HepG2 (cell line): ENCODE measurements around the gene RAB39A. TPM values are rescaled to one million over a fixed set of nuclear protein-coding genes. Genes with fewer than 3 reads are reported as not detected.

Experiments used
- GABPA ChIP-seq, 2 experiments: IDR thresholded peaks; 2 replicates each; pipeline ENCODE4 v1.6.1; 2011 to 2016; ENCODE audit warnings: low read depth in 2 of 2, low read length in 1 of 2, missing biosample characterization in 1 of 2, missing genetic modification characterization in 1 of 2
- GABPB1 ChIP-seq: IDR thresholded peaks from 2 replicates; pipeline ENCODE4 v1.6.1; 2016; ENCODE audit warnings: mild to moderate bottlenecking, missing genetic modification reagents, moderate library complexity, missing compliant biosample characterization
- MAF1 ChIP-seq: sonication (generic); formaldehyde crosslinking; IDR thresholded peaks from 2 replicates; pipeline ENCODE4 v1.5.0; 2020; ENCODE audit warnings: missing genetic modification reagents, borderline replicate concordance
- SIN3A ChIP-seq: IDR thresholded peaks from 2 replicates; pipeline ENCODE4 v1.6.1; 2011; ENCODE audit warnings: low read depth, mild to moderate bottlenecking, control low read depth, low read length, borderline replicate concordance
- ZNF235 ChIP-seq: sonication (generic); formaldehyde crosslinking; IDR thresholded peaks from 2 replicates; pipeline ENCODE4 v1.8.1; 2023; ENCODE audit warnings: mild to moderate bottlenecking, missing genetic modification reagents, borderline replicate concordance
- polyA plus RNA-seq, 8 experiments: library from polyadenylated mRNA; depleted of rRNA in 3 of 8; stranded (reverse) in 7 of 8; unstranded in 1 of 8; fragments of >200 nt; fragmentation: Illumina TruSeq in 4 of 8; extraction: Trizol in 4 of 8; gene quantifications; 2 replicates each; pipeline versions ENCODE4 v1.2.1 to v1.2.3, GENCODE V29; 2011 to 2016; ENCODE audit warnings: low read depth in 4 of 8, missing spikeins in 1 of 8, mixed read lengths in 1 of 8; ENCODE audit not compliant: insufficient read depth in 1 of 8
- total RNA-seq, 5 experiments: library from RNA; depleted of rRNA; stranded (reverse); fragments of >200 nt; fragmentation: Illumina TruSeq; extraction: Trizol; gene quantifications; 2 replicates each; pipeline ENCODE4 v1.2.3, GENCODE V29; 2016; ENCODE audit warnings: low read depth in 1 of 5
- TF ChIP-seq, protein P1 (sequence below): sonication (generic); formaldehyde crosslinking; IDR thresholded peaks from 2 replicates; pipeline ENCODE4 v1.4.0; 2020; ENCODE audit warnings: mild to moderate bottlenecking, missing genetic modification reagents
- TF ChIP-seq, protein P2 (sequence below): sonication (generic); formaldehyde crosslinking; conservative IDR thresholded peaks from 2 replicates; pipeline ENCODE4 v1.4.0; 2020; ENCODE audit warnings: mild to moderate bottlenecking, missing genetic modification reagents, moderate library complexity
- TF ChIP-seq, protein P3 (sequence below), 2 experiments: sonication (generic) in 1 of 2; formaldehyde crosslinking in 1 of 2; IDR thresholded peaks; 2 replicates each; pipeline versions ENCODE4 v1.4.0 to v1.6.1; 2016 to 2020; ENCODE audit warnings: borderline replicate concordance in 1 of 2, low read depth in 1 of 2, mild to moderate bottlenecking in 1 of 2, missing genetic modification reagents in 1 of 2

Gene RAB39A
- total and polyA plus RNA-seq, 2 of the 13 experiments (the other 11 are each of a cell fraction or from before 2014, with no cell fraction given) = not detected

DNA sequence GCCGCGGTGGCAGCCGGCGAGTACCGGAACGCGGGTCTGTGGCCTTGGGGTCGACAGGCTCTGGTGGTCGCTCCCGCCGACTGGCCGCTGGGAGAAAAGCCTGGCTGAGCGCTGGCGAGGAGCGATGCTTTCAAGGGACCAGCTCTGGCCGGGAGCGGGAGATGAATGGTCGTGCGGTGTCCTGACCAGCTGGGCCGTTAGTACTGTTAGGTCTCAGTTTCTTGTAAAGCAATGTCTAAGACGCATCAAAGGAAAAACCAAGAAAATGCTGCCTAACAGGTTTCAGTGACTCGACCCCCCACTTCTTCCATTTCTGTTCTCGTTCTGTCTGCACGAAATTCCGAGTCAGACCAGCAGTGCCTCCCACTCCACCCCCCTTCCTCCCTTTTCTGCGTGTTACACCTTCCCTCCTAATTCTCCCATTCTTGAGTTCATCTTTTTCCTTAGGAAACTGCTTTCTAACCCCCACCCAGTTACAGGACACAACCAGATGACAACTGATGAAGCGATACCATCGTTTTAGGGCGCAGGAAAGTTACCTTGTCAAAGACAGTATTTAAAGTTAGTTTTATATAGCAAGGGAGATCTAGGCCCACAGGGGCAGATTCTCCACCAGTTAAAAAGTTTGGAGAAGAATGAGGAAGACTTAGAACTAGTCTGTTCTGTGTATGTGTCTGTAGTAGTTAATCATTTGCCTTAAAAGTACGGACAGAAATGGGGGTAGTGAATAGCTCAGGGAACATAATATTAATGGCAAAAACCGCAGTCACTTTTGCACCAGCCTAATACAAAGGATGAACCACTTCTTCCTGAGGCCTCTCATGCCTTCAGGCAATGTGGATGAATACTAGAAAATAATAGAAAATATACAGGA, 81.5 kb downstream of the RAB39A start (continued):
- TF ChIP-seq, protein P1, sequence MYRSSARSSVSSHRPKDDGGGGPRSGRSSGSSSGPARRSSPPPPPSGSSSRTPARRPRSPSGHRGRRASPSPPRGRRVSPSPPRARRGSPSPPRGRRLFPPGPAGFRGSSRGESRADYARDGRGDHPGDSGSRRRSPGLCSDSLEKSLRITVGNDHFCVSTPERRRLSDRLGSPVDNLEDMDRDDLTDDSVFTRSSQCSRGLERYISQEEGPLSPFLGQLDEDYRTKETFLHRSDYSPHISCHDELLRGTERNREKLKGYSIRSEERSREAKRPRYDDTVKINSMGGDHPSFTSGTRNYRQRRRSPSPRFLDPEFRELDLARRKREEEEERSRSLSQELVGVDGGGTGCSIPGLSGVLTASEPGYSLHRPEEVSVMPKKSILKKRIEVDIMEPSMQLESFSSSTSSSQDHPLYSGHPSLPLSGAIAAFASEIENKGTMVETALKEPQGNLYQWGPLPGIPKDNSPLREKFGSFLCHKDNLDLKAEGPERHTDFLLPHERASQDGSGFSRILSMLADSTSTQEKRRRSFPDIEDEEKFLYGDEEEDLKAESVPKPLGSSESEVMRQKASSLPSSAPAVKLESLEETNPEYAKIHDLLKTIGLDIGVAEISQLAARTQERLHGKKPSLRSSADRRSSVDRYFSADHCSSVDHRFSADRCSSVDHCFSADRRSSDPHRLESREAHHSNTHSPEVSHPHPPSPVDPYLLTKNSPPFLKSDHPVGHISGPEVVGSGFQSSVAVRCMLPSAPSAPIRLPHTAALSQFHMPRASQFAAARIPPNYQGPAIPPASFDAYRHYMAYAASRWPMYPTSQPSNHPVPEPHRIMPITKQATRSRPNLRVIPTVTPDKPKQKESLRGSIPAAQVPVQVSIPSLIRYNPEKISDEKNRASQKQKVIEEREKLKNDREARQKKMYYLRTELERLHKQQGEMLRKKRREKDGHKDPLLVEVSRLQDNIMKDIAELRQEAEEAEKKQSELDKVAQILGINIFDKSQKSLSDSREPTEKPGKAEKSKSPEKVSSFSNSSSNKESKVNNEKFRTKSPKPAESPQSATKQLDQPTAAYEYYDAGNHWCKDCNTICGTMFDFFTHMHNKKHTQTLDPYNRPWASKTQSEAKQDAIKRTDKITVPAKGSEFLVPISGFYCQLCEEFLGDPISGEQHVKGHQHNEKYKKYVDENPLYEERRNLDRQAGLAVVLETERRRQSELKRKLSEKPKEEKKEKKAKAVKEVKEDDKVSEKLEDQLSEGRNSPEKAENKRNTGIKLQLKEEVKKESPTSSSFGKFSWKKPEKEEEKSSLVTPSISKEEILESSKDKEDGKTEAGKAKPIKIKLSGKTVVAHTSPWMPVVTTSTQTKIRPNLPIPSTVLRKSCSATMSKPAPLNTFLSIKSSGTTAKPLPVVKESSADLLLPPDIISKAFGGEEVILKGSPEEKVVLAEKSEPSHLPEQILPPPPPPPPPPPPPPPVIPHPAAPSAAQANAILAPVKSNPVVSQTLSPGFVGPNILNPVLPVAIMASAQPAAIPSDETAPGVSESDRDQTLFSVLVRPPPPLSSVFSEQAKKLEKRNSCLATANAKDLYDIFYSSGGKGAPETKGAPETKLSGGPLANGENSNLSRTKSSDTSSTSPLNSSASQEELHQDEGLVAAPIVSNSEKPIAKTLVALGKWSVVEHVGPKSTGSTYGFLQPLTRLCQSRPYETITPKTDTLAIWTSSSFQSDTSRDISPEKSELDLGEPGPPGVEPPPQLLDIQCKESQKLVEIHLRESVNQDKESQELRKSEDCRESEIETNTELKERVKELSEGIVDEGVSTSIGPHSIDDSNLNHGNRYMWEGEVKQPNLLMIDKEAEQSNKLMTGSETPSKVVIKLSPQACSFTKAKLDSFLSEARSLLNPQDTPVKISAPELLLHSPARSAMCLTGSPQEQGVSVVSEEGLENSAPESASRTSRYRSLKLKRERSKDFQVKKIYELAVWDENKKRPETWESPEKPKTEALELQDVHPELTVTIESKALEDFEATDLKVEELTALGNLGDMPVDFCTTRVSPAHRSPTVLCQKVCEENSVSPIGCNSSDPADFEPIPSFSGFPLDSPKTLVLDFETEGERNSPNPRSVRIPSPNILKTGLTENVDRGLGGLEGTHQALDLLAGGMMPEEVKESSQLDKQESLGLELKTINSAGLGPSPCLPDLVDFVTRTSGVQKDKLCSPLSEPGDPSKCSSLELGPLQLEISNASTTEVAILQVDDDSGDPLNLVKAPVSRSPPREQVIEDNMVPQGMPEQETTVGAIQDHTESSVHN (CRISPR knock-in tag) = no peak
- TF ChIP-seq, protein P2, sequence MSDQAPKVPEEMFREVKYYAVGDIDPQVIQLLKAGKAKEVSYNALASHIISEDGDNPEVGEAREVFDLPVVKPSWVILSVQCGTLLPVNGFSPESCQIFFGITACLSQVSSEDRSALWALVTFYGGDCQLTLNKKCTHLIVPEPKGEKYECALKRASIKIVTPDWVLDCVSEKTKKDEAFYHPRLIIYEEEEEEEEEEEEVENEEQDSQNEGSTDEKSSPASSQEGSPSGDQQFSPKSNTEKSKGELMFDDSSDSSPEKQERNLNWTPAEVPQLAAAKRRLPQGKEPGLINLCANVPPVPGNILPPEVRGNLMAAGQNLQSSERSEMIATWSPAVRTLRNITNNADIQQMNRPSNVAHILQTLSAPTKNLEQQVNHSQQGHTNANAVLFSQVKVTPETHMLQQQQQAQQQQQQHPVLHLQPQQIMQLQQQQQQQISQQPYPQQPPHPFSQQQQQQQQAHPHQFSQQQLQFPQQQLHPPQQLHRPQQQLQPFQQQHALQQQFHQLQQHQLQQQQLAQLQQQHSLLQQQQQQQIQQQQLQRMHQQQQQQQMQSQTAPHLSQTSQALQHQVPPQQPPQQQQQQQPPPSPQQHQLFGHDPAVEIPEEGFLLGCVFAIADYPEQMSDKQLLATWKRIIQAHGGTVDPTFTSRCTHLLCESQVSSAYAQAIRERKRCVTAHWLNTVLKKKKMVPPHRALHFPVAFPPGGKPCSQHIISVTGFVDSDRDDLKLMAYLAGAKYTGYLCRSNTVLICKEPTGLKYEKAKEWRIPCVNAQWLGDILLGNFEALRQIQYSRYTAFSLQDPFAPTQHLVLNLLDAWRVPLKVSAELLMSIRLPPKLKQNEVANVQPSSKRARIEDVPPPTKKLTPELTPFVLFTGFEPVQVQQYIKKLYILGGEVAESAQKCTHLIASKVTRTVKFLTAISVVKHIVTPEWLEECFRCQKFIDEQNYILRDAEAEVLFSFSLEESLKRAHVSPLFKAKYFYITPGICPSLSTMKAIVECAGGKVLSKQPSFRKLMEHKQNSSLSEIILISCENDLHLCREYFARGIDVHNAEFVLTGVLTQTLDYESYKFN (CRISPR knock-in tag) = no peak
- TF ChIP-seq, protein P3, sequence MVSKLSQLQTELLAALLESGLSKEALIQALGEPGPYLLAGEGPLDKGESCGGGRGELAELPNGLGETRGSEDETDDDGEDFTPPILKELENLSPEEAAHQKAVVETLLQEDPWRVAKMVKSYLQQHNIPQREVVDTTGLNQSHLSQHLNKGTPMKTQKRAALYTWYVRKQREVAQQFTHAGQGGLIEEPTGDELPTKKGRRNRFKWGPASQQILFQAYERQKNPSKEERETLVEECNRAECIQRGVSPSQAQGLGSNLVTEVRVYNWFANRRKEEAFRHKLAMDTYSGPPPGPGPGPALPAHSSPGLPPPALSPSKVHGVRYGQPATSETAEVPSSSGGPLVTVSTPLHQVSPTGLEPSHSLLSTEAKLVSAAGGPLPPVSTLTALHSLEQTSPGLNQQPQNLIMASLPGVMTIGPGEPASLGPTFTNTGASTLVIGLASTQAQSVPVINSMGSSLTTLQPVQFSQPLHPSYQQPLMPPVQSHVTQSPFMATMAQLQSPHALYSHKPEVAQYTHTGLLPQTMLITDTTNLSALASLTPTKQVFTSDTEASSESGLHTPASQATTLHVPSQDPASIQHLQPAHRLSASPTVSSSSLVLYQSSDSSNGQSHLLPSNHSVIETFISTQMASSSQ (IDR thresholded peaks at IDR 0.05; ENCODE audit: low read depth) = 0 out of 2 replicates have a peak, but pooled peaks have one; percentile 26
- TF ChIP-seq, protein P3 (CRISPR knock-in tag; IDR thresholded peaks at IDR 0.05; ENCODE audit: borderline replicate concordance) = 0 out of 2 replicates have a peak, but pooled peaks have one; percentile 17
- TF ChIP-seq SIN3A (no peak), MAF1 (CRISPR knock-in tag) (no peak), GABPB1 (no peak), ZNF235 (CRISPR knock-in tag) (0 out of 2 replicates have a peak, but pooled peaks have one; percentile 58), GABPA (IDR thresholded peaks at IDR 0.05; ENCODE audit: low read depth, low read length) (no peak), GABPA (CRISPR knock-in tag; IDR thresholded peaks at IDR 0.05; ENCODE audit: low read depth) (no peak)
